Muscle layer of duodenum (tissue), 2 donors: ENCODE results near the gene EIF4E1B.

ENCODE experiments used
- H3K27ac ChIP-seq: one replicate; pipeline ENCODE4 v1.7.0; 2013; ENCODE audit warnings: mild to moderate bottlenecking, low read length
- H3K27me3 ChIP-seq: one replicate; pipeline ENCODE4 v1.7.0; 2013; ENCODE audit warnings: low read depth, mild to moderate bottlenecking, control low read depth, low read length
- H3K36me3 ChIP-seq, 2 donors: one replicate each; pipeline ENCODE4 v1.7.0; 2013; ENCODE audit warnings: low read length in 2 of 2, control low read depth in 1 of 2, mild to moderate bottlenecking in 1 of 2; ENCODE audit not compliant: insufficient read depth in 2 of 2, control insufficient read depth in 1 of 2
- H3K4me1 ChIP-seq, 2 donors: one replicate each; pipeline ENCODE4 v1.7.0; 2013; ENCODE audit warnings: low read length in 2 of 2, mild to moderate bottlenecking in 2 of 2, control low read depth in 1 of 2, moderate library complexity in 1 of 2; ENCODE audit not compliant: insufficient read depth in 2 of 2, control insufficient read depth in 1 of 2
- H3K4me3 ChIP-seq, 2 donors: one replicate each; pipeline ENCODE4 v1.7.0; 2013; ENCODE audit warnings: low read length in 2 of 2, low read depth in 1 of 2, mild to moderate bottlenecking in 1 of 2
- H3K9me3 ChIP-seq, 2 donors: one replicate each; pipeline ENCODE4 v1.7.0; 2013; ENCODE audit warnings: low read length in 2 of 2, control low read depth in 1 of 2, mild to moderate bottlenecking in 1 of 2; ENCODE audit not compliant: control insufficient read depth in 1 of 2
- donor health status: healthy.

The EIF4E1B gene

DNA sequence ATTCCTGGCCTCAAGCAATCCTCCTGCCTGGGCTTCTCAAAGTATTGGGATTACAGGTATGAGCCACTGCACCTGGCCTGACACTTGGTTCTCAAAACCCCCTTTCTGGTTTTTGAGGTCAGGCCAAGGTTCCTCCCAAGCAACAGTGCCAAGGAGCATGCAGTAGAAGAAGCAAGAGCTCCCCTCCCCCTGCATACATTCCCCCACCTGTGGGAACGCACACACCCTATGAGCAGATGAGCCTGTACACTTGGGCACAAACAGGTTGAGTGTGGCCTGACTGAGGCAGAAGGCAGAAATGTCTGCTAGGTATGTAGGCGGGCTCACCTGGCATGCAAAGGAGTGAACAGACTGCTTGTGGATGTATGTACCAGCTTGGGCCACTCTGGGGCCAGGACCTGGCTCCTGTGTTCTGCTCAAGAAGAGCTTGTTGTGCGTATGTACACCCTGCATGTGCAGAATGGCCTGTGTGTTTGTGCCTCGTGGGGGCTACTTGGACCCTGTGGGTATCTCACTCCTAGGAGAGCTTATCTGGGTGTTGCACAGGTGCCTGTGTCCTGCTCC lies 22.3 kb upstream of the EIF4E1B start:
- Histone ChIP-seq H3K27me3 (no peaks in the 10 kb centered on the region), H3K27ac (no peak overlapping the region), H3K4me1 (no peaks in the 10 kb centered on the region), H3K36me3 (no peaks in the 10 kb centered on the region), H3K4me3 (no peak overlapping the region), H3K9me3 (no peaks in the 10 kb centered on the region)

DNA sequence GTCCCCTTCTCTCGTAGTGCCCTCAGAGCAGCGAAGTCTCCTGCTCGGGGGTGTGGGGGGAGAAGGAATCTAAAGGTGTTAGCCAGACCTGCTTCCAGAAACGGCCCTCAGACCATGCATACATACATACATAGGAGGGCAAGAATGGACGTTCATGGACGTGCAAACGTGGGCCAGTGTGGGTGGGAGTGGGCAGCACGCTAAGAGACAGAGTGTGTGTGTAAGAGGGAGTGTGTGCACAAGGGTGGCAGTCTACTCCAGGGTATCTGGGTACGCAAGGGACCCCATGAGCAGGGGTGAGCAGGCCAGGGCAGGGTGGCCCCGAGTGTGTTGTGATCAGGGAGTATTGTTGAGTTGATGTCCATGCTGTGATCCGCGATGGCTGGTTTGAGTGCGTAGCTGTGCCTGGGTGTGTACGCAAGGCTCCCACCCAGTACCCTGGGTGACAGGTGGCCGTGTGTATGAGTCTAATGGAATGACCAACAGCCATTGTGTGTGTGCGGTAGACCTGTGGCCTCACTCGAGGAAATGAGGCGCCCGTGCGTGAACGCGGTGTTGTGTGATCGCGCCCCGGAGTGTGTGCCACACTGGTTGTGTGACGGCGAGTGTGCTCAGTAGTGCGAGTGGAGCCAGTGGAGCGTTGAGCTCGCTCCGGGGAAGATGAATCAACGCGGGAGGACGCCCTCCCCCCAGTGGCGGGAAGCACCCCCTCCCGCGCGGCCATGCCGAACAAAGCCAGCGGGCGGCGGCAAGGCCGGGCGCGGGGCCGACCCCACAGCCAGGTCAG lies 21.3 kb upstream of the EIF4E1B start:
- H3K4me3 ChIP-seq: peak overlapping the region in 1 of 2 donors; percentile 62
- H3K27ac ChIP-seq: no peak overlapping the region
- H3K9me3 ChIP-seq: no peaks in the 10 kb centered on the region
- H3K36me3 ChIP-seq: no peaks in the 10 kb centered on the region
- no peaks in the 10 kb centered on the region for H3K27me3 ChIP-seq
- peaks cover 0 to 5% of the 10 kb centered on the region in 2 donors for H3K4me1 ChIP-seq

DNA sequence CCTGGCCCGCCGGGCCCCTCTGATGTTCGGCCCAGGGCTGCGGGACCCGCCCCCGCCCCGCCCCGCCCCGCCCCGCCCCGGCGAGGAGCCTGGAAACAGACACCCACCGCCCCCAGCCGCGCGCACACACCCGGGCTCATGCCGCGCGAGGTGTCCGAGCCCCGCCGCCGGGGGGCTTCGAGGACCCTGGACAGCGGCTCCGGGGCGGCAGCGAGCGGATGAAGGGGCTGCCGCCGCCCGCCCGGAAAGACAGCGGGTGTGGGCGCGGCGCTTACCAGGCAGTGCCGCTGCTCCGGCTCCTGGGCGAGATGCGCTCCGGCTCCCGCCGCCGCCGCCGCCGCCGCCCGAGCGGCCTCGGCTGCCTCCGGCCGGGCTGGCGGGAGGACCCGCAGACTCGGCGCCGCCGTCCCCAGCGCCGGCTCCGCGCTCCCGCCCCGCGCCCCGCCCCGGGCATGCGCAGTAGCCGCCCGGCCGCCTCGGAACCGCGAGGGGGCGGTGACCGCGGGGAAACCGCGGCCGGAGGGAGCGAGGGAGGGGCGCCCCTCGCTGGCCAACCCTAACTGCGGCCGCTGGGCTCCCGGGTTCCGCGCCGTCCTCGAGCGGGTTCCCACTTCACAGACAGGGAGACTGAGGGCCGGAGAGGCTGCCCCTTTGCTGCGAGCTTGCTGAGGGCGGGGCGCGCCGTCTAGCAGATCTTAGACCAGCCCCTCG lies 20.6 kb upstream of the EIF4E1B start, which contains the start of gene GPRIN1:
GPRIN1 (minus strand) TSS at position 433 of the 711 bp plus-strand sequence. CDS start 10,322 bp downstream, outside the sequence.
- Histone ChIP-seq H3K27ac (no peak within 1 kb of the TSS), H3K4me1 (peaks cover 0 to 7% of the 10 kb centered on the region in 2 donors), H3K27me3 (no peaks in the 10 kb centered on the region), H3K36me3 (no peaks in the 10 kb centered on the region), H3K9me3 (no peaks in the 10 kb centered on the region), H3K4me3 (peak within 1 kb of the TSS in 1 of 2 donors; percentile 62)

DNA sequence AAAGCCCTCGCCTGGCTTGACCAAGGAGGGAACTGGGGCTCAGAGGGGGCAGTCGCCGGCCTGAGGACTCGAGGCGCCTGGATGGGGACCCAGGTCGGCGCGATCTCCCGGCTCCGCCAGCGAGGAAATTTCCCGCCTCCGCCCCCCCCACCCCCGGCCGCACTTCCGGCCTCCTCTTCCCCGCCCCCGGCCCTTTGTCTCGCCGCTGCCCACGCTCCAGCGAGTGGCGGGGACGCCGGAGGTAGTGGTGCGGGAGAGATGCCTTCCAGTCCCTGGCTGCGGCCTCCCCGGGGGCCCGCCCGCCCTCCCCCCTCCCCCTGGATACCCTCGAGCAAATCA lies 20.1 kb upstream of the EIF4E1B start:
- Histone ChIP-seq H3K9me3 (no peaks in the 10 kb centered on the region), H3K27me3 (no peaks in the 10 kb centered on the region), H3K36me3 (no peaks in the 10 kb centered on the region), H3K4me3 (peak overlapping the region in 1 of 2 donors; percentile 62), H3K4me1 (peaks cover 0 to 7% of the 10 kb centered on the region in 2 donors), H3K27ac (no peak overlapping the region)

DNA sequence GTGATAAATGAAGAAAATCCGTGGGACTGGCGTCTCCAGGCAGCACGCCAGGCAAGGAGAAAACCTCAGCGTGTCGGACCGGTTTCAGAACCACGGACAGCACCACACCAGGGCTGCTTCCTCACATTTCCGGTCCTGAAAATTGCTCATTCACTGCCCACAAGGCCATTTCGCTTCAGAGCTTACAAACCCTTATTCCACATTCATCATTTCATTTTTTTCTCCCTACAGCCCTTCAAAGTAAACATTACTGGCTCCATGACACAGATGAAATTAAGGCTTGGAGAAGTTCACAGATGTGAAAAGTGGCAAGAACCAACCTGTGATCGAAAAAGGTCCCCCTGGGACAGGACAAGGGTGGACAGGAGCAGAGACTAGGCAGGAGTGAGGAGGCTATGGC lies 19.0 kb upstream of the EIF4E1B start:
- no peaks in the 10 kb centered on the region for H3K27me3 ChIP-seq
- no peaks in the 10 kb centered on the region for H3K36me3 ChIP-seq
- H3K27ac ChIP-seq: no peak overlapping the region
- H3K9me3 ChIP-seq: no peaks in the 10 kb centered on the region
- no peak overlapping the region for H3K4me3 ChIP-seq
- peaks cover 0 to 7% of the 10 kb centered on the region in 2 donors for H3K4me1 ChIP-seq

DNA sequence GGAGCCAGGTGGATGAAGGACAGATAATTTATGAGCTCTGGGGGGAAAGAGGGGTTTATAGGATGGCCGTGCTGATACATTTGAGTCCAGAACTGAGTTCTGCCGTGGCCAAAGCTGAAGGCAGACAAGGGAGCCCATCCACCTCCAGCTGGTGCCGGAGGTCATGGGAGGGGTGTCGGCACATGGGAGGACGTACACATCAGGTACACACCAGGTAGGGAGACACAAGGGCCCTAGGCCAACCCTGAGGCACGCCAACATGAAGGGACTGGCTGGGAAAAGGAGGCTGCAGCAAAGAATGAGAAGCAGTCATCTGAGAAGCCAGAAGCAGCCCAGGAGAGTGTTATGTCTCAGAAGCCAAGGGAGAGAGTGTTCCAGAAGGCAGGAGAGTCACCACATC lies 18.5 kb upstream of the EIF4E1B start:
- Histone ChIP-seq H3K27ac (no peak overlapping the region), H3K27me3 (no peaks in the 10 kb centered on the region), H3K4me3 (no peak overlapping the region), H3K9me3 (no peaks in the 10 kb centered on the region), H3K36me3 (no peaks in the 10 kb centered on the region), H3K4me1 (peaks cover 0 to 7% of the 10 kb centered on the region in 2 donors)

DNA sequence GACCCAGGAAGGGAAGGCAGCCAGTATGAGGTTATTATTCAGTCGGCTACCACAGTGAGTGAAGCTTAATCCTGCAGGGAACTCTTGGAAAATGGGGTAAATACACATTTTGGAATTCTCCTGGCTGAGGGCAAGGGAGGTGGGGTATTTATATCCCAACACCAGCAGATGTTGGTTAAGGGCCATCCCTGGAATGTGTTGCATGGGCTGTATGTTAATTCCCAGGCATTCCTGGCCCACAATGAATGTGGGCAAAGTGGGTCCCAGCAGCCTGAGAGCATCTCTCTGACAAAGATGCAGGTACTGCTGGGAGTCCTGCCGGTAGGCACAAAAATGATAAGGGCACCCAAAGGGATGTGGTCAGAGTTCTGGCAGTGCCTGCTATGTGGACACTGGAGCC lies 17.6 kb upstream of the EIF4E1B start:
- no peak overlapping the region for H3K27ac ChIP-seq
- no peaks in the 10 kb centered on the region for H3K36me3 ChIP-seq
- no peaks in the 10 kb centered on the region for H3K27me3 ChIP-seq
- H3K4me3 ChIP-seq: no peak overlapping the region
- peaks cover 0 to 7% of the 10 kb centered on the region in 2 donors for H3K4me1 ChIP-seq
- no peaks in the 10 kb centered on the region for H3K9me3 ChIP-seq

DNA sequence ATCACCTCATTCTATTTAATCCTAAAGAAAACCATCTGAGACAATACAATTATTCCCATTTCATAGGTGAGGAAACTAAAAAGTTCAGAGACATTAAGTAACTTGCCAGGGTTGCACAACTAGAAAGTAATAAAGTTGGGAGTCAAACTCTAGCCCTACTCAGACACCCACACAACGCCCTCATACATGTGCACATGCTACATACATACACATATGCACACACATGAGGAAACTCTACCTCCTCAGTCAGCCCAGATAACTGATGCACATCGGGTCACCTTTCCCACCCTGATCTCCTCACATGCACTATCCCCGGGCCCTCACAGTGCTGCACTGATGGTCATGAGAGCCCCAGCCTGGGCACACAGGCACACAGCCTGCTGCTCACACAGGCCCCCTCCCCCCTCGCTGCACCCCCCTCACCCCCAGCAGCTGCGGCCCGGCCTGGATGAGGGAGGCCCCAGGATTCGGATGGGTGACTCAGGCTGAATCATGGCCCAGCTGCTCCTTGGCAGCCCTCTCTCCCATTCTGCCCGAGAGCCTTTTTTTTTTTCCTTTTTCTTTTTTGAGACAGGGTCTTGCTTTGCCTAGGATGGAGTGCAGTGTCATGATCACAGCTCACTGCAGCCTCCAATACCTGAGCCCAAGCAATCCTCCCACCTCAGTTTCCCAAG lies 15.5 kb upstream of the EIF4E1B start:
- no peaks in the 10 kb centered on the region for H3K36me3 ChIP-seq
- no peak overlapping the region for H3K4me3 ChIP-seq
- H3K9me3 ChIP-seq: no peaks in the 10 kb centered on the region
- no peak overlapping the region for H3K27ac ChIP-seq
- H3K27me3 ChIP-seq: peaks cover 17% of the 10 kb centered on the region
- peaks cover 0 to 20% of the 10 kb centered on the region in 2 donors for H3K4me1 ChIP-seq

DNA sequence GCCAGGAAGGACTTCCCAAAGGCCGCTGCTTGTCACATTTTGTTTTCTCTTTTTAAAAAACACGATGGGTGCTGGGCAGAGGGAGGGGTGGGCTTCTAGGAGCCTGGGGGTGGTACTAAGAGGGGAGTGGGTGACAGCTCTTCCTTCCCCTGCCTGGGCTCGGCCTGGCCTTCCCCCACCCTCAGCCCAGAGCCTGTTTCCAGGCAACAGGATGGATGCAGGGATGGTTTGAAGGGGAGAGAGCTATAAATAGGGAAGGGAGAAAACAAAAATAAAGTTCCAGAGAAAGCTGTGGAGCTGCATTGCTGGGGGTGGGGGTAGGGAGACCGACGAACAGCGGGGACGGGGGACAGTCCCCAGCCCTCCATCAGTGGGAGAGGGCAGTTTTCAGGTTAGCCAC lies 14.0 kb upstream of the EIF4E1B start:
- Histone ChIP-seq H3K4me3 (no peak overlapping the region), H3K27me3 (peaks cover 33% of the 10 kb centered on the region), H3K4me1 (peaks cover 0 to 36% of the 10 kb centered on the region in 2 donors), H3K27ac (no peak overlapping the region), H3K36me3 (no peaks in the 10 kb centered on the region), H3K9me3 (no peaks in the 10 kb centered on the region)

DNA sequence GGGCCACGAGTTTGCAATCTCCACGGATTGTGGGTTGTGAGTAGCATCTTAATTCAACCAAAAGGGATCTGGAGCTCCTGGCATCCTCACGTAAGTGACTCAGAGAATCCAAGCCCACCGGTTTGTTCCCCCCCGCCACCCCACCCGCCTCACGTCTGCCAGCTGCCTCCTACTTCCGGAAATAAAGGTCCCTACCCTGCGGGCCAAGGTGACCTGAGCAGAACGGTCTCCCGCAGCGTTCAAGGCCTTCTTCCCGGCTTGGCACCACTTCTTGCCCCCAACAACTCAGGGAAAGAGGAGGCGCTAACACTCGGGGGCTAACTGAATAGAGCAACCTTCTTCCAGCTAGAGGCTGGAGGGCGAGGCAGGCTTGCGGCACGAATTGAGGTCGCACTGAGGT lies 11.7 kb upstream of the EIF4E1B start:
- H3K9me3 ChIP-seq: no peaks in the 10 kb centered on the region
- peaks cover 0 to 38% of the 10 kb centered on the region in 2 donors for H3K4me1 ChIP-seq
- H3K27ac ChIP-seq: no peak overlapping the region
- H3K27me3 ChIP-seq: peaks cover 38% of the 10 kb centered on the region
- H3K36me3 ChIP-seq: no peaks in the 10 kb centered on the region
- H3K4me3 ChIP-seq: peak overlapping the region in 1 of 2 donors; percentile 46

DNA sequence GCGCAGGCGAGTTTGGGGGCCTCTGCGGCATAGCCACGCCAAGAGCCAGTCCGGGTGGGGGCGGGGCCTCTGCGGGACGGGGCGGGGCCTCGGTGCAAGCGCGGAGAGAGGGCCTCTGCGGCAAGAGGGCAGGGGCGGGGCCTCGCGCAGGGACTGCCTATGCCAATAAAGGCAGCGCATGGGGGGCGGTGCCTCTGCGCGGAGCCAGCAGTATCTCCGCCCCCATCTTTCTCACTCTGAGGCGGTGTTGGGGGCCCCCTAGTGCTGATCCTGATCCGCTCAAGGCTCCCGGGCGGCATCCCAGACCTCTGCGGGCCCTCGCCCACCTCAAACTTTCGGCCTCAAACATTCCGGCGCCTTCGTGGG lies 11.3 kb upstream of the EIF4E1B start:
- no peaks in the 10 kb centered on the region for H3K36me3 ChIP-seq
- H3K27ac ChIP-seq: no peak overlapping the region
- peaks cover 0 to 34% of the 10 kb centered on the region in 2 donors for H3K4me1 ChIP-seq
- H3K27me3 ChIP-seq: peaks cover 38% of the 10 kb centered on the region
- H3K9me3 ChIP-seq: no peaks in the 10 kb centered on the region
- peak overlapping the region in 1 of 2 donors; percentile 46 for H3K4me3 ChIP-seq
